Measurements from ENCODE around the gene CLIP1.

DNA sequence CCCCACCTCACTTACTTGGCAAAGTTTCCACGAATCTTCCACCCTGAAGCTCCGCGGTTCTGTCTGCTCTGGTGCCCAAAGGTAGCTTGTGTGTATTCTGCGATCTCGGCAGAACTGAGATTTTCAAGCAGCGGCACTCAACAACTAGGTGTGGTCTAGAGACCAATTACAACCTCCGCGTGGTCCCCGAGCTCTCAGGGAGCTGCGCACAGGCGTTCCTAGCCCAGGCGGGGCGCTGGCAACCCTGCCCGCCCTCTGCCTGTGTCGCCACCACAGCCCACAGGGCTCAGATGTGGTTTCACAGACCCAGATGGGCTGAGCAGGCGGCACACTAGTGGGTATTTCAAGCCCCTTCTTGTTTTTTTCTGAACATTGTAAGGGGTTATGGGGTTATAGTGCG, 195.1 kb downstream of the CLIP1 start:
- TF ChIP-seq EZH2 (IDR thresholded peaks at IDR 0.05; ENCODE audit: low read depth, low read length, severe bottlenecking) (no peak), POLR2A (IDR thresholded peaks at IDR 0.05; ENCODE audit: control extremely low read depth in 1 of 2, low read depth in 2 of 2, low read length in 2 of 2) (no peak), CEBPB (IDR thresholded peaks at IDR 0.05; ENCODE audit: low read depth, low read length) (no peak), TAF1 (IDR thresholded peaks at IDR 0.05; ENCODE audit: low read depth, low read length) (no peak), TEAD4 (IDR thresholded peaks at IDR 0.05; ENCODE audit: low read depth, low read length) (no peak)
- TF ChIP-seq, protein P1, sequence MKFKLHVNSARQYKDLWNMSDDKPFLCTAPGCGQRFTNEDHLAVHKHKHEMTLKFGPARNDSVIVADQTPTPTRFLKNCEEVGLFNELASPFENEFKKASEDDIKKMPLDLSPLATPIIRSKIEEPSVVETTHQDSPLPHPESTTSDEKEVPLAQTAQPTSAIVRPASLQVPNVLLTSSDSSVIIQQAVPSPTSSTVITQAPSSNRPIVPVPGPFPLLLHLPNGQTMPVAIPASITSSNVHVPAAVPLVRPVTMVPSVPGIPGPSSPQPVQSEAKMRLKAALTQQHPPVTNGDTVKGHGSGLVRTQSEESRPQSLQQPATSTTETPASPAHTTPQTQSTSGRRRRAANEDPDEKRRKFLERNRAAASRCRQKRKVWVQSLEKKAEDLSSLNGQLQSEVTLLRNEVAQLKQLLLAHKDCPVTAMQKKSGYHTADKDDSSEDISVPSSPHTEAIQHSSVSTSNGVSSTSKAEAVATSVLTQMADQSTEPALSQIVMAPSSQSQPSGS (IDR thresholded peaks at IDR 0.05; ENCODE audit: low read length), result no peak
- TF ChIP-seq, protein P2, sequence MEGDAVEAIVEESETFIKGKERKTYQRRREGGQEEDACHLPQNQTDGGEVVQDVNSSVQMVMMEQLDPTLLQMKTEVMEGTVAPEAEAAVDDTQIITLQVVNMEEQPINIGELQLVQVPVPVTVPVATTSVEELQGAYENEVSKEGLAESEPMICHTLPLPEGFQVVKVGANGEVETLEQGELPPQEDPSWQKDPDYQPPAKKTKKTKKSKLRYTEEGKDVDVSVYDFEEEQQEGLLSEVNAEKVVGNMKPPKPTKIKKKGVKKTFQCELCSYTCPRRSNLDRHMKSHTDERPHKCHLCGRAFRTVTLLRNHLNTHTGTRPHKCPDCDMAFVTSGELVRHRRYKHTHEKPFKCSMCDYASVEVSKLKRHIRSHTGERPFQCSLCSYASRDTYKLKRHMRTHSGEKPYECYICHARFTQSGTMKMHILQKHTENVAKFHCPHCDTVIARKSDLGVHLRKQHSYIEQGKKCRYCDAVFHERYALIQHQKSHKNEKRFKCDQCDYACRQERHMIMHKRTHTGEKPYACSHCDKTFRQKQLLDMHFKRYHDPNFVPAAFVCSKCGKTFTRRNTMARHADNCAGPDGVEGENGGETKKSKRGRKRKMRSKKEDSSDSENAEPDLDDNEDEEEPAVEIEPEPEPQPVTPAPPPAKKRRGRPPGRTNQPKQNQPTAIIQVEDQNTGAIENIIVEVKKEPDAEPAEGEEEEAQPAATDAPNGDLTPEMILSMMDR (IDR thresholded peaks at IDR 0.05; ENCODE audit: control extremely low read depth in 1 of 3, insufficient read depth in 1 of 3, low read depth in 1 of 3, low read length in 3 of 3), result no peak

Data from H1 (cell line).